ENCODE results near the gene GIMAP4. TPM values are rescaled to one million over a fixed set of nuclear protein-coding genes. Genes with fewer than 3 reads are reported as not detected.
"Not testable (repeated sequence)": the region's sequence is repeated elsewhere in the genome, so short reads cannot be mapped to it uniquely, and the experiment has no call there.

Gene GIMAP4
- 25.3 TPM for total RNA-seq

DNA sequence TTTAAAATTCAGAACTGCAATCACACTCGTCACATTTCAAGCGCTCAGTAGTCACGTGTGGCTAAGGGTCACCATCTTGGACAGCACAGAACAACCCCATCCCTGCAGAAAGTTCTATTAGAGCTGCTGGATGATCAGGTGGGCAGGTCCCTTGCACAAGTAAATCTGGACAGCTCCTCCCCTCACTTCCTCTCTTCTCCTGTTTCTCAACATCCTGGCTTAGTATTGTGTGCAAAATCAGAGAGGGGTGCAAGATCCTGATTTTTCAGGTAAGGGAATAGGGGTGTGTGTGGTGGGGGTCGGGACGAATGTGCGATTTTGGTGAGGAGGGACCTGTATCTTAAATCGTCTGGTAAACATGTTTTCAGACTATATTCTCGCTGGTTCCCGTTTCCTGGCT lies at the start of gene GIMAP4:
GIMAP4 (plus strand) TSS at position 222 of the 400 bp plus-strand sequence. CDS start 2,512 bp downstream, outside the sequence.
- Histone ChIP-seq H3K4me3 (peak within 1 kb of the TSS; percentile 16 to 43), H3K4me1 (no peaks in the 10 kb centered on the region), H3K36me3 (peaks cover 0 to 8% of the 10 kb centered on the region in 2 donors), H3K9me3 (no peaks in the 10 kb centered on the region), H3K27me3 (no peaks in the 10 kb centered on the region), H3K27ac (peak within 1 kb of the TSS; percentile 52)
- TF ChIP-seq, protein P1, sequence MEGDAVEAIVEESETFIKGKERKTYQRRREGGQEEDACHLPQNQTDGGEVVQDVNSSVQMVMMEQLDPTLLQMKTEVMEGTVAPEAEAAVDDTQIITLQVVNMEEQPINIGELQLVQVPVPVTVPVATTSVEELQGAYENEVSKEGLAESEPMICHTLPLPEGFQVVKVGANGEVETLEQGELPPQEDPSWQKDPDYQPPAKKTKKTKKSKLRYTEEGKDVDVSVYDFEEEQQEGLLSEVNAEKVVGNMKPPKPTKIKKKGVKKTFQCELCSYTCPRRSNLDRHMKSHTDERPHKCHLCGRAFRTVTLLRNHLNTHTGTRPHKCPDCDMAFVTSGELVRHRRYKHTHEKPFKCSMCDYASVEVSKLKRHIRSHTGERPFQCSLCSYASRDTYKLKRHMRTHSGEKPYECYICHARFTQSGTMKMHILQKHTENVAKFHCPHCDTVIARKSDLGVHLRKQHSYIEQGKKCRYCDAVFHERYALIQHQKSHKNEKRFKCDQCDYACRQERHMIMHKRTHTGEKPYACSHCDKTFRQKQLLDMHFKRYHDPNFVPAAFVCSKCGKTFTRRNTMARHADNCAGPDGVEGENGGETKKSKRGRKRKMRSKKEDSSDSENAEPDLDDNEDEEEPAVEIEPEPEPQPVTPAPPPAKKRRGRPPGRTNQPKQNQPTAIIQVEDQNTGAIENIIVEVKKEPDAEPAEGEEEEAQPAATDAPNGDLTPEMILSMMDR (IDR thresholded peaks at IDR 0.05), result no peak
- no peak for TF ChIP-seq POLR2A (IDR thresholded peaks at IDR 0.05)
- no peak for DNase-seq (ENCODE audit: extremely low spot score in 2 of 2)
- intact Hi-C loops (cut with DNase I), result no loop called here

DNA sequence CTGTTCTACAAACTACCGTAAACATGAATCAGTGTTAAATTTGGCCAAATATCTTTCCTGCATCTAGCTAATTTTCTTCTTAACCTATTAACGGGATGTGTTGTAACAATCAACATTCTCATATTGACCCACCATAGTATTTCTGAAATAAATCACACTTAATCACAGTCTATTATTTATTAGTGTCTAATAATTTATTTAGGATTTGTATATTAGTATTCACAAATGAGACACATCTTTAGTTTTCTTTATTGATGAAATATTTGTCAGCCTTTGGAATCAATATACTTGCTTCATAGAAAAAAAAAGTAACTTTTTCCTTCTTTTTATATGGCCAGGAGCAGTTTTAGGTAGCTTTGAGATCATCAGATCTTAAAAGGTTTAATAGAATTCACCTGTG lies 47.9 kb upstream of the GIMAP4 start:
- Histone ChIP-seq H3K4me3 (peak overlapping the region in 1 of 2 donors; percentile 46), H3K9me3 (no peaks in the 10 kb centered on the region), H3K27ac (peak overlapping the region; percentile 66), H3K27me3 (no peaks in the 10 kb centered on the region), H3K4me1 (no peaks in the 10 kb centered on the region), H3K36me3 (no peaks in the 10 kb centered on the region)
- intact Hi-C loops (cut with DNase I), result no loop called here
- TF ChIP-seq POLR2A (IDR thresholded peaks at IDR 0.05), result no peak
- no peak for DNase-seq (ENCODE audit: extremely low spot score in 2 of 2)

DNA sequence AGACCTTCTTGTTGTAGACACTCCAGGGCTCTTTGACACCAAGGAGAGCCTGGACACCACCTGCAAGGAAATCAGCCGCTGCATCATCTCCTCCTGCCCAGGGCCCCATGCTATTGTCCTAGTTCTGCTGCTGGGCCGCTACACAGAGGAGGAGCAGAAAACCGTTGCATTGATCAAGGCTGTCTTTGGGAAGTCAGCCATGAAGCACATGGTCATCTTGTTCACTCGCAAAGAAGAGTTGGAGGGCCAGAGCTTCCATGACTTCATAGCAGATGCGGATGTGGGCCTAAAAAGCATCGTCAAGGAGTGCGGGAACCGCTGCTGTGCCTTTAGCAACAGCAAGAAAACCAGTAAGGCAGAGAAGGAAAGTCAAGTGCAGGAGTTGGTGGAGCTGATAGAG lies 47.0 kb upstream of the GIMAP4 start:
- peak overlapping the region; percentile 18 to 46 for H3K4me3 ChIP-seq

DNA sequence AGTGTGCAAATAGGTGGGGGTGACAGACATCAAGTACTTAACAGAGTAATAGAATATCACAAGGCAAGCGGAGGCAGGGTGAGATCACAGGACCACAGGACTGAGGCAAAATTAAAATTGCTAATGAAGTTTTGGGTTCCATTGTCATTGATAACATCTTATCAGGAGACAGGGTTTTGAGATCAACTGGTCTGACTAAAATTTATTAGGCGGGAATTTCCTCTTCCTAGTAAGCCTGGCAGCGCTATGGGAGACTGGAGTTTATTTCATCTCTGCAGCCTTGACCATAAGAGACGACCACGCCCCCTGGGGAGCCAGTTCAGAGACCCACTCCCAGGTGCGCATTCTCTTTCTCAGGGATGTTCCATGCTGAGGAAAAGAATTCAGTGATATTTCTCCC lies 44.3 kb upstream of the GIMAP4 start:
- intact Hi-C loops (cut with DNase I); H3K4me1 ChIP-seq; H3K27ac ChIP-seq; H3K4me3 ChIP-seq; H3K27me3 ChIP-seq; H3K9me3 ChIP-seq; H3K36me3 ChIP-seq; DNase-seq (ENCODE audit: extremely low spot score in 2 of 2): not testable (repeated sequence)

More for the DNA sequence above, 47.0 kb upstream of the GIMAP4 start:
- no peaks in the 10 kb centered on the region for H3K27me3 ChIP-seq
- peak overlapping the region; percentile 66 for H3K27ac ChIP-seq
- DNase-seq (ENCODE audit: extremely low spot score in 2 of 2), result no peak
- H3K9me3 ChIP-seq, result no peaks in the 10 kb centered on the region
- TF ChIP-seq POLR2A (IDR thresholded peaks at IDR 0.05), result no peak
- no peak for TF ChIP-seq POLR2AphosphoS5 (IDR thresholded peaks at IDR 0.05; ENCODE audit: insufficient read depth in 1 of 2, low read depth in 1 of 2)
- TF ChIP-seq, protein P1 (IDR thresholded peaks at IDR 0.05), result no peak
- intact Hi-C loops (cut with DNase I), result no loop called here
- H3K4me1 ChIP-seq, result no peaks in the 10 kb centered on the region
- no peaks in the 10 kb centered on the region for H3K36me3 ChIP-seq

DNA sequence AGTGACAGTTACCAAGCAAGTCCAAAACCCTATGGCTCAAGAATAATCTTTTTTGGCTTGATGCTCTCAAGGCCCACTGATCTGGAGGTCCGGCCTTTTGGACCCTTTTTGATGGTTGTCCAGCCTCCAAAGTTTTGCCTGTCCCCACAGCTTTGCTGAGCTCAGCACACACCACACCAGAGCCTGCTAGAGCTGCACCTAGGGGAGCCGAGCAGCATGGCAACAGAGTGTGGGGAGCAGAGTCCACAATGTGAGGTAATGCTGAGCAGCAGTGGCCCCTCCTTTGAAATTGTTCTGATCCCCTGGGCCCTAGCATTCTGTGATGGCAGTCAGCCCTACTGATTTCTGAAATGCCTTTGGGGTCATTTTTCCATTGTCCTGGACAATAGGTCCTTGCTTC lies 43.2 kb upstream of the GIMAP4 start:
- H3K27ac ChIP-seq, result no peak overlapping the region
- no peak overlapping the region for H3K4me3 ChIP-seq
- intact Hi-C loops (cut with DNase I), result no loop called here
- no peaks in the 10 kb centered on the region for H3K36me3 ChIP-seq
- no peaks in the 10 kb centered on the region for H3K9me3 ChIP-seq
- TF ChIP-seq, protein P1 (IDR thresholded peaks at IDR 0.05), result no peak
- TF ChIP-seq POLR2AphosphoS5 (IDR thresholded peaks at IDR 0.05; ENCODE audit: insufficient read depth in 1 of 2, low read depth in 1 of 2), result no peak
- TF ChIP-seq POLR2A (IDR thresholded peaks at IDR 0.05), result no peak
- DNase-seq (ENCODE audit: extremely low spot score in 2 of 2), result no peak
- H3K4me1 ChIP-seq, result no peaks in the 10 kb centered on the region
- no peaks in the 10 kb centered on the region for H3K27me3 ChIP-seq

DNA sequence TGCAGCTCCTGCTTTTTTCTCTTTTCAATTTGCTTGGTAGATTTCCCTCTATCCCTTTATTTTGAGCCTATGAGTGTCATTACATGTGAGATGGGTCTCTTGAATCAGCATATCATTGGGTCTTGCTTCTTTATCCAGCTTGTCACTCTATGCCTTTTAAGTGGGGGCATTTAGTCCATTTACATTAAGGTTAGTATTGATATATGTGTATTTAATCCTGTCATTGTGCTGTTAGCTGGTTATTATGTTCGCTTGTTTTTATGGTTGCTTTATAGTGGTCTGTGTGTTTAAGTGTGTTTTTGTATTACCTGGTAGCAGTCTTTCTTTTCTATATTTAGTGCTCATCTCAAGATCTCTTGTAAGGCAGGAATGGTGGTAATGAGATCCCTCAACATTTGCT lies 35.5 kb upstream of the GIMAP4 start:
- TF ChIP-seq POLR2A (IDR thresholded peaks at IDR 0.05) (no peak), POLR2AphosphoS5 (IDR thresholded peaks at IDR 0.05; ENCODE audit: insufficient read depth in 1 of 2, low read depth in 1 of 2) (no peak)
- TF ChIP-seq, protein P1 (IDR thresholded peaks at IDR 0.05), result no peak
- no peaks in the 10 kb centered on the region for H3K9me3 ChIP-seq
- no peaks in the 10 kb centered on the region for H3K27me3 ChIP-seq
- no peak for DNase-seq (ENCODE audit: extremely low spot score in 2 of 2)
- H3K4me1 ChIP-seq, result no peaks in the 10 kb centered on the region
- no peak overlapping the region for H3K27ac ChIP-seq
- H3K36me3 ChIP-seq, result no peaks in the 10 kb centered on the region
- intact Hi-C loops (cut with DNase I), result no loop called here
- H3K4me3 ChIP-seq, result no peak overlapping the region

All from vagina (tissue), 2 donors.